AG04450 (cell line): ENCODE measurements around the gene INTS4. TPM values are rescaled to one million over a fixed set of nuclear protein-coding genes. Genes with fewer than 3 reads are reported as not detected.
"Not testable (repeated sequence)": the region's sequence is repeated elsewhere in the genome, so short reads cannot be mapped to it uniquely, and the experiment has no call there.

ENCODE experiments used
- CTCF ChIA-PET: fragments of 300-600, 350-600 bp; formaldehyde crosslinking; extraction: SDS; loops from one replicate; lab custom pipeline; 2022; ENCODE audit warnings: antibody characterized with exemption, inconsistent platforms; lab: Charles Lee
- POLR2A ChIA-PET: fragments of 350-600 bp; formaldehyde crosslinking; extraction: SDS; loops from one replicate; lab custom pipeline; 2021; ENCODE audit warnings: antibody characterized with exemption, inconsistent platforms; lab: Yijun Ruan, JAX
- DNase-seq: peaks from one replicate; pipeline ENCODE4 v3.0.0-alpha.2; 2011; ENCODE audit warnings: low read depth, low spot score
- H3K27ac ChIP-seq: one replicate; pipeline ENCODE4 v1.5.1; 2012; ENCODE audit warnings: low read depth, low read length, control low read depth
- H3K27me3 ChIP-seq: one replicate; pipeline ENCODE4 v1.6.0; 2012; ENCODE audit warnings: low read length; ENCODE audit not compliant: control insufficient read depth, insufficient read depth
- H3K4me3 ChIP-seq: 2 replicates; pipeline ENCODE4 v1.5.1; 2011; ENCODE audit warnings: mild to moderate bottlenecking, low read depth, low read length, control low read depth
- H3K9me3 ChIP-seq: 2 replicates; pipeline ENCODE4 v1.5.1; 2012; ENCODE audit warnings: low read length; ENCODE audit not compliant: control insufficient read depth, insufficient read depth
- polyA plus RNA-seq: library from polyadenylated mRNA; depleted of rRNA; stranded (reverse); fragments of >200 nt; gene quantifications from 2 replicates; pipeline ENCODE4 v1.2.3, GENCODE V29; 2011
- TF ChIP-seq, protein P1 (sequence below): IDR thresholded peaks from 2 replicates; pipeline ENCODE4 v1.5.1; 2011; ENCODE audit warnings: low read depth, low read length, control low read depth, inconsistent platforms

Gene INTS4
- polyA plus RNA-seq, 1 experiment: 28.4 TPM

DNA sequence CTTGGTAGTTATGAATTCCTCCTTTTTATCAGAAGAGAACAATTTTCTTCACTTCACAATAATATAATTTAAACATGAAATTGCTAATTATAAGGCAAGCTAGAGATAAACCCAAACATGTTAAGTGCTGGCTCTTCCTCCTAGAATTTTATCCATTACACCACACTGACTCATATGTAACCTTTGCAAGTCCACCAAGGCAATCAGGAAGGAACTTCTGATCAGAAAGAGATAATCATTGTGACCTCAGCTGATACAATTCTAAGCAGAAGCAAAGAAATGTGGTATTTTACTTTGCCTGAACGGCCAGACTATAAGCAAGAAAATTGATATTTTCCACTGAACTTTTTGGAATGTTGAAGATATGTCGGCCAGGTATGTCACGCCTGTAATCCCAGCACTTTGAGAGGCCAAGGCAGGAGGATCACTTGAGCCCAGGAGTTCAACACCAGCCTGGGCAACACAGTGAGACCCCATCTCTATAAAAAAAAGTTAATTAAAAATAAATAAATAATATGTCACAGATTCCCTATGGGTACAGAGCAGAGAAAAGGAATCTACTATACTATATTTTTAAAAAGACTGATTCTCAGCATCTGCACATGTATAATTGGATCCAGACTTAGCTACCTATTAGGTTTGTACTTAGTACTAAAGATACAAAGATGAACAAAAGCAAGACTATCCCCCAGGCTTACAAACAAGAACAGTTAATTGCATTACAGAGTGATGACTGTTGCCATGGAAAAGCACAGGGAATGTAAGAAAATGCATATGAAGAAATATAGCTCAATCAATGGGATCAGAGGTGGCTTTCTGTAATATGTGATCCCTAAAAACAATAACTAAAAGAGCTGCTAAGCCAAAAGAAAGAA is 63.9 kb downstream of the INTS4 start:
- not testable (repeated sequence) for DNase-seq, H3K4me3 ChIP-seq, H3K9me3 ChIP-seq

DNA sequence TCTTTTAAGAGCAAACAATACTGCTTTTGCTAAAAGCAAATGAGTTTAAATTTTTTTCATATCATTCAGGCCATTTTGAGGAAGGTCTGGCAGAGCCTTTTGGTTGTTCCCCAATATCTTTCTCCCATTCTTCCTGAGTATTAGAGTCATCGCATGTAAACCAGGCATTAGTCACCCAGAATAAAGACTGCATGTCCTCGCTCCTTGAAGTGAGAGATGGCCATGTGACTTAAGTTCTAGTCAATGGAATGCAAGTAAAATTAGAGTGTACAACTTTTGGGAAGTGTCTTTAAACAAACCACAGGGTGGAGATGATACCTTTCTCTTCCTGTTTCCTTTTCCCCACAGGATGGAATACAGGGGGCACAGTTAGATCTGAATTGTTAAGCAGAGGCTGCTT is 76.8 kb downstream of the INTS4 start:
- DNase-seq, H3K27ac ChIP-seq, H3K9me3 ChIP-seq, CTCF ChIA-PET, H3K4me3 ChIP-seq, H3K27me3 ChIP-seq: not testable (repeated sequence)
- POLR2A ChIA-PET: interaction anchor here (0.6 kb wide), 1 partner anchor 263 kb away, joined by 7 read pairs; no protein-coding TSS in a partner anchor

More for the DNA sequence above, 63.9 kb downstream of the INTS4 start:
- POLR2A ChIA-PET, CTCF ChIA-PET, H3K27me3 ChIP-seq, H3K27ac ChIP-seq: not testable (repeated sequence)

DNA sequence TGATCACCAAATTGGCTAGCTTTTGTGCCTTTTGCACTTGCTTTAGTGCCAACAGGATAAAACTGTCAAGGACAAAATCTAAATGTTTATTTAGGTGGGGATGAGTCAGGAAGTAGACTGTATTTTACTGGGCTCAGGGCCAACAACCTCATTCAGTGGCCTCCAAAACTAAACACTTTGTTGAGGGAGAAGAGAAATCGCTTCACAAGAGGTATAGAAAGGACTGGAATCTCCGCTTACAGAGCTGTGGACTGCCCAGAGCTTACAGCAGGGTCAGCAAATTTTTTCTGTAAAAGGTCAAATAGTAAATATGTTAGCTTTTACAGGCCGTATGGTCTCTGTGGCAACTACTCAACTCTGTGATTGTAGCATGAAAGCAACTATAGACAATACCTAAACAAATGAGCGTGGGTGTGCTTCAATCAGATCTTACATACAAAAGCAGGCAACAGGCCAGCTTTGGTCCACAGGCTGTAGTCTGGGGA is 80.1 kb downstream of the INTS4 start:
- DNase-seq: peak; percentile 82
- H3K9me3 ChIP-seq, H3K4me3 ChIP-seq, H3K27me3 ChIP-seq, CTCF ChIA-PET: not testable (repeated sequence)
- POLR2A ChIA-PET: interaction anchor here (1.5 kb wide), 1 partner anchor 36 kb away, joined by 6 read pairs; no protein-coding TSS in a partner anchor
- peak overlapping the region; percentile 68 for H3K27ac ChIP-seq

DNA sequence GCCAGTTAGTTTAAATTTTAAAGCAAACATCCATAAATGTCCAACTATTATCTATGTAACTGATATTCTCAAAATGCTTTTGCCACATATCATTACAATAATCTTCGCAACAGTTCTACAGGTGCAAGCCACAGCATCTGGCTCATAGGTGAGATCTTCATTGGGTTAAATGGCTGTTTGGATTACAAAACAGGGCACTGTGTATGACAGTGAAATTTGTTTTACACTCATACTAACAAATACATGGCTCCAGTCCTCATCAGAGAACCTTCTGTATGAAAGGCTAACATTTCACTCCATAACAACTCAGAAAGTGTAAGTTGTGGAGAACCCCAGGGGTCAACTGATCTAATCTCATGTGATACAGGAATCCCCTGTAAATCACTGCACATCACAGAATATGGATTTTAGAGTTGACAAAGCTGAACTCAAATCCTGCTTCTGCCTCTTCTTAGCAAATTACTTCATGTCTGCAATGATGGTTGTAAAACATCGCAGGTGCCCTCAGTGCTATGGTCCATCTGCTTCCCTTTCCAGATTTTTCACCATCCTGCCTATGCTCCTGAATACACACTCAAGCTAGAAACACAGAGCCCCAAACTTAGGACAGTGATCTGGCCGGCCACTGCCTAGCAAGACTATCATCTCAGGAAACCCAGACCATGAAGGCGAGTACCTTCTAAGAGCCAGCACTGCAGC is 80.7 kb downstream of the INTS4 start:
- H3K4me3 ChIP-seq, H3K9me3 ChIP-seq, CTCF ChIA-PET, H3K27ac ChIP-seq, H3K27me3 ChIP-seq, DNase-seq: not testable (repeated sequence)
- POLR2A ChIA-PET: interaction anchor here (1.0 to 1.5 kb wide), 2 partner anchors 35 to 90 kb away, joined by 3 to 6 read pairs; no protein-coding TSS in a partner anchor

DNA sequence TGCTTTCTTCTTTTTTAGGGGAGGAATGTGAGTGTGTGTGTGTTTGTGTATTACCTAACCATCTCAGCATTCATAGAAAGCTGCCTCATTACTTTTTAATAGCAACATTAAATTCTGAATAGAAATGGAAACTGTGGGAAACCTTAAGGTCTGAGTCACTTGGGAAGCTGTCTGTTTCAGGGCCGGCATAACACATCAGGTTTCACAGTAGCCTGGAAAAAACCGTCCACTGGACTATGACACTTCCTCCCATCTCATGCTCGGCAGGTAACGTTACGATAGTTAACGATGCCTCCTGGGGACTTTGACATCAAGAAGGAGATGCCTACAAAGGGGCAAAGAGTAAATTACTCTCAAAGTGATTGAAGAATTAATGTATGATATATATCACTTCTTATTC is 83.6 kb downstream of the INTS4 start:
- CTCF ChIA-PET, POLR2A ChIA-PET: not testable (repeated sequence)
- peak; percentile 29 for DNase-seq

DNA sequence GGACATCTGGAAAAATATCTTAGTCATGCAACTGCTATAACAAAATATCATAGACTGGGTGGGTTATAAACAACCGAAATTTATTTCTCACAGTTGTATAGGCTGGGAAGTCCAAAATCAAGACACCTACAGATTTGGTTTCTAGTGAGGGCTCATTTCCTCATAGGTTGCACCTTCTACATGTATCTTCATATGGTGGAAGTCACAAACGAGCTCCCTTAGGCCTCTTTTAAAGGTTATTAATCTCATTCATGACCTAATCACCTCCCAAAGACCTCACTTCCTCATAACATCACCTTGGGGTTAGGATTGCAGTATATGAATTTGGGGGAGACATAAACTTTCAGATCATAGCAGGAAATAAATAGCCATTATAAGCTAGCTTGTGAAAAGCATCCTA is 85.2 kb downstream of the INTS4 start:
- ChIA-PET POLR2A (no interaction called here), CTCF (no interaction called here)
- Histone ChIP-seq H3K4me3 (no peak overlapping the region), H3K27ac (no peak overlapping the region), H3K9me3 (no peaks in the 10 kb centered on the region), H3K27me3 (no peaks in the 10 kb centered on the region)
- TF ChIP-seq, protein P1, sequence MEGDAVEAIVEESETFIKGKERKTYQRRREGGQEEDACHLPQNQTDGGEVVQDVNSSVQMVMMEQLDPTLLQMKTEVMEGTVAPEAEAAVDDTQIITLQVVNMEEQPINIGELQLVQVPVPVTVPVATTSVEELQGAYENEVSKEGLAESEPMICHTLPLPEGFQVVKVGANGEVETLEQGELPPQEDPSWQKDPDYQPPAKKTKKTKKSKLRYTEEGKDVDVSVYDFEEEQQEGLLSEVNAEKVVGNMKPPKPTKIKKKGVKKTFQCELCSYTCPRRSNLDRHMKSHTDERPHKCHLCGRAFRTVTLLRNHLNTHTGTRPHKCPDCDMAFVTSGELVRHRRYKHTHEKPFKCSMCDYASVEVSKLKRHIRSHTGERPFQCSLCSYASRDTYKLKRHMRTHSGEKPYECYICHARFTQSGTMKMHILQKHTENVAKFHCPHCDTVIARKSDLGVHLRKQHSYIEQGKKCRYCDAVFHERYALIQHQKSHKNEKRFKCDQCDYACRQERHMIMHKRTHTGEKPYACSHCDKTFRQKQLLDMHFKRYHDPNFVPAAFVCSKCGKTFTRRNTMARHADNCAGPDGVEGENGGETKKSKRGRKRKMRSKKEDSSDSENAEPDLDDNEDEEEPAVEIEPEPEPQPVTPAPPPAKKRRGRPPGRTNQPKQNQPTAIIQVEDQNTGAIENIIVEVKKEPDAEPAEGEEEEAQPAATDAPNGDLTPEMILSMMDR: no peak
- no peak for DNase-seq

More for the DNA sequence above, 83.6 kb downstream of the INTS4 start:
- not testable (repeated sequence) for H3K9me3 ChIP-seq, H3K27me3 ChIP-seq, H3K4me3 ChIP-seq, H3K27ac ChIP-seq

DNA sequence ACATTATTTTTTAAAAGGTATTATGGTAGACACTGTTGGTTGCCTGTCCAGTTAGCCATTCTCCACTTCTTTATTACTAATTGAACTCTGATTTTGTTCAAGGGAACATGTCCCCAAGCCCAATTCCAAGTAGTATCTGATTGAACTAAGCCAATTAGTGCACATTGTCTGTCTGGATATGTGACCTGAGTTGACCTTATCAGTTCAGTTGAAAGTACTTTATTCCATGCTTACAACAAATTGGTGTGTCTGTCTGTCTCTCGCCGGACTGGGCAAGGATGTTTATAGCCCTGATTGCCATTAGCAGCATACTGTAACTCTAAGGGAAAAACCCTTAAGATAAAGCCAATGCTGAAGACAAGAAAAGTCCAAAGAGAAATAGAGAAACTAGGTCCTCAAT is 85.6 kb downstream of the INTS4 start:
- no peaks in the 10 kb centered on the region for H3K9me3 ChIP-seq
- no peaks in the 10 kb centered on the region for H3K27me3 ChIP-seq
- CTCF ChIA-PET: no interaction called here
- POLR2A ChIA-PET: no interaction called here
- DNase-seq: no peak
- TF ChIP-seq, protein P1: no peak
- no peak overlapping the region for H3K27ac ChIP-seq
- H3K4me3 ChIP-seq: no peak overlapping the region

DNA sequence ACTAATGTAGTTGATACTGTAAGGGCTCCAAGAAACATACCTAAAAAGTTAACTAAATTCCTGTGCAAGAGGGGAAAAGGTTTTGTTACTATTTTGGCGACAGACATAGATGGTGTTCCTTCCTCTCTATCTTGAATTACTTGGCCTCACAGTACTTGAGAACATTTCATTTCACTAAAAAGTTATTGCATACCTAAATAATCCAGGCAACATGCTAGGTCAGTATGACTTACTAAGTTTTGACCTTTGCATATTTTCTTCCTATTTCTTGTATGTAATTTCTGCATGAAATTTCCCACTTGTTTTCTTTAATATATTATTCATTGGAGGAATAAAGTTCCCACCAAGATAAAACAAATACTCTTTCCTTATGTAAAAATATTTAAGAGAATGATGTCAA is 99.5 kb downstream of the INTS4 start:
- DNase-seq, CTCF ChIA-PET, H3K4me3 ChIP-seq, POLR2A ChIA-PET, H3K9me3 ChIP-seq, H3K27me3 ChIP-seq, H3K27ac ChIP-seq: not testable (repeated sequence)

DNA sequence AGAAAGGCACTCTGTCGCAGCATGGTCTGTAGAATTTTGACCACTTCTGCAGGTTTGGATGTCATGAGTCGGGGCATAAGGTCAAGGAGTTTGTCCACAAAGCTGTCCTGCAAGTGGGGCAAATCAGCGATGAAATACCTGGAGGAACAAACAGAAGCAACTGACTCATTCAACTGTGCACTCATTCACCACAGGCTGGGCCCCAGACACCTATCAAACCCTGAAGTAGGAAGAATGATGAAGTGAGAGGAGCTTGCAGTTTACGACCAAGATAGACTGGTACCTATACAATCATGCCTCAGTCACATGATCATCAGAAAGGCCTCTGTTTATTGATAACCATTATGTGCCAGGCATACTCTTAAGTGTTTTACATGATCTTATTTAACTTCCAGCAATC is 102.8 kb downstream of the INTS4 start:
- CTCF ChIA-PET, POLR2A ChIA-PET, H3K4me3 ChIP-seq, DNase-seq, H3K27me3 ChIP-seq, H3K27ac ChIP-seq, H3K9me3 ChIP-seq: not testable (repeated sequence)

DNA sequence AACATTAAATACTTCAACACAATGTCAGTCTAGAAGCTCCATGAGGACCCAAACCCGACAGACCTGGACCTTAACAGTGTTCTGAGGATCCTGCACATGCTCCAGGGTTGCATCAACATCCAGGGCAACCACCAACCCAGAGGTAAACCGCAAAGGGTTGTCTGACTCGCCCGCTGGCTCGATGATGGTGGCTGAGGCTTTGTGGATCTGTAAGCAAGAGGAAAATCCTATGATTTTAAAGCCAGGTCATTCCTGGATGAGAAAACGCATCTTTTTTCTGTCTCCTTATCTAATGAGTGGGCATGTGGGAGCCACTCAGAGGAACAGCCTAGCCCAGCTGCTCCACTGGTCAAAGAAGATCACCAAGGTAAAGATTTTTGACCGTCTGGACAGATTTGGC is 103.2 kb downstream of the INTS4 start:
- CTCF ChIA-PET, H3K27me3 ChIP-seq, H3K27ac ChIP-seq, H3K9me3 ChIP-seq, POLR2A ChIA-PET, DNase-seq, H3K4me3 ChIP-seq: not testable (repeated sequence)
